Brain microvascular endothelial cell (primary cell): ENCODE results near the gene SOX5.

Source experiments
- DNase-seq: peaks from one replicate; pipeline ENCODE4 v3.0.0-alpha.2; 2020
- H3K27ac ChIP-seq: fragments of 250-450 bp; sonication (Bioruptor Pico); 2 replicates; pipeline ENCODE4 v1.5.1; 2020; ENCODE audit warnings: mild to moderate bottlenecking, moderate library complexity
- H3K27me3 ChIP-seq: fragments of 250-450 bp; sonication (Bioruptor Pico); replicated peaks from 2 replicates; pipeline ENCODE4 v1.5.1; 2020; ENCODE audit warnings: mild to moderate bottlenecking
- H3K36me3 ChIP-seq: fragments of 250-450 bp; sonication (Bioruptor Pico); replicated peaks from 2 replicates; pipeline ENCODE4 v1.5.1; 2020; ENCODE audit warnings: mild to moderate bottlenecking
- H3K4me3 ChIP-seq: 2 replicates; pipeline ENCODE4 v1.5.1; 2011; ENCODE audit warnings: low read depth, mild to moderate bottlenecking, control low read depth, low read length, moderate library complexity
- in situ Hi-C: cut with HindIII; loops from 2 replicates; pipeline ENCODE4 v1.10.0; 2017; ENCODE audit warnings: low sequenced_read_pairs, low pct_ligation_motif_present
- TF ChIP-seq, protein P1 (sequence below): IDR thresholded peaks from 2 replicates; pipeline ENCODE4 v1.5.1; 2011; ENCODE audit warnings: low read depth, mild to moderate bottlenecking, moderate library complexity, low read length, control low read depth, inconsistent platforms; ENCODE audit errors: missing control alignments

The SOX5 gene

DNA sequence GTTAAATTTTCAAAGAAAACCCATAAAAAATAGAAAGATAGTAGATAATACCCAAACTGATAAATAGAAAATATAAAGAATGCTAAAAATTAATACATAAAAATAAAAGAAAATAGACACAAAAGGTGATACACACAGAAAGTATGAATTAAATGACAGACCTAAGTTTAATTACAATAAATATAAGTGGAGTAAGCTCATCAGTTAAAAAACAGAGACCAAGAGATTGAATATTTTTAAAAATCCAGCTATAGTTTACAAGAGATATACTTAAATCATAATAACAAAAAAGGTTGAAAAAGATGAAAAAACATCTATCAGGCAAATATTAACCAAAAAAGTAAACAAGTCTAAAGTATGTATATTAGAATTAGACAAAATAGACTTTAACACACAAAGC is 268.2 kb downstream of the SOX5 start:
- H3K27me3 ChIP-seq = no peaks in the 10 kb centered on the region
- no peak overlapping the region for H3K4me3 ChIP-seq
- no peak for DNase-seq
- in situ Hi-C loops = no loop called here
- H3K36me3 ChIP-seq = no peaks in the 10 kb centered on the region
- TF ChIP-seq, protein P1, sequence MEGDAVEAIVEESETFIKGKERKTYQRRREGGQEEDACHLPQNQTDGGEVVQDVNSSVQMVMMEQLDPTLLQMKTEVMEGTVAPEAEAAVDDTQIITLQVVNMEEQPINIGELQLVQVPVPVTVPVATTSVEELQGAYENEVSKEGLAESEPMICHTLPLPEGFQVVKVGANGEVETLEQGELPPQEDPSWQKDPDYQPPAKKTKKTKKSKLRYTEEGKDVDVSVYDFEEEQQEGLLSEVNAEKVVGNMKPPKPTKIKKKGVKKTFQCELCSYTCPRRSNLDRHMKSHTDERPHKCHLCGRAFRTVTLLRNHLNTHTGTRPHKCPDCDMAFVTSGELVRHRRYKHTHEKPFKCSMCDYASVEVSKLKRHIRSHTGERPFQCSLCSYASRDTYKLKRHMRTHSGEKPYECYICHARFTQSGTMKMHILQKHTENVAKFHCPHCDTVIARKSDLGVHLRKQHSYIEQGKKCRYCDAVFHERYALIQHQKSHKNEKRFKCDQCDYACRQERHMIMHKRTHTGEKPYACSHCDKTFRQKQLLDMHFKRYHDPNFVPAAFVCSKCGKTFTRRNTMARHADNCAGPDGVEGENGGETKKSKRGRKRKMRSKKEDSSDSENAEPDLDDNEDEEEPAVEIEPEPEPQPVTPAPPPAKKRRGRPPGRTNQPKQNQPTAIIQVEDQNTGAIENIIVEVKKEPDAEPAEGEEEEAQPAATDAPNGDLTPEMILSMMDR = no peak
- no peak overlapping the region for H3K27ac ChIP-seq

DNA sequence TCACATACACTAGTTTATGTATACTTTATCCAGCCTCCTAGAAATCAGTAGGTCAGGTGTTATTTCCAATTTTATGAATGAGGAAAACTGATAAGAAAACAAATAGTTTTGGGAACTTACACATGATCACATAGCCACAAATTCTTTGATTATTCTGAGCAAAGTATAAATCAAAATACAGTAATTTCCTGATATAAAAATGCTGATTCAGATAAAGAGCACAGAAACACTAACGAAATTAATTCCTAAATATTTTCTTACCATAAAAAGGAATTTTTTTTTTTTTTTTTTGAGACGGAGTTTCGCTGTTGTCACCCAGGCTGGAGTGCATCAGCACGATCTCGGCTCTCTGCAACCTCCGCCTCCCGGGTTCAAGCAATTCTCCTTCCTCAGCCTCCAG is 275.4 kb downstream of the SOX5 start:
- in situ Hi-C loops = no loop called here
- TF ChIP-seq, protein P1 = no peak

DNA sequence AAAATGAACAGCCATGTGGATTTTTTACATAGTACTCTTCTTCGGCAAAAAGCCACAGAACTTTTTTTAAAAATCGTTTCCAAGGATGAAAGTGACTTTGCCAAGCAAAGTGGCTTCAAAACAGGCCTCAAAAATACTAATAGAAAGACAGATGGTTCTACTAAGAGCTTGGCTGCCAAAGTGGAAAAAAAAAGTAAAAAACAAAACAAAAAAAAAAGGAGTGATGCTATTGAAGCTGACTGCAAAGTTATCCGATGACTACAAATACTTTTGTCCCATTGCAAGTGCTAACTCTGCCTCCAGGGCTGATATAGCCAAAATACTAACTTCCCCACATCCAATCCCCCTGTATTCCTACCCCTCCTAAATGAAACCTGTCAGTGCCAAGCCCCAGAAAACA is 277.6 kb downstream of the SOX5 start:
- Histone ChIP-seq H3K4me3 (no peak overlapping the region), H3K36me3 (no peaks in the 10 kb centered on the region), H3K27ac (no peak overlapping the region), H3K27me3 (no peaks in the 10 kb centered on the region)
- in situ Hi-C loops = no loop called here
- TF ChIP-seq, protein P1 = no peak
- DNase-seq = no peak

More for the DNA sequence above, 275.4 kb downstream of the SOX5 start:
- Histone ChIP-seq H3K27ac (no peak overlapping the region), H3K36me3 (no peaks in the 10 kb centered on the region), H3K27me3 (no peaks in the 10 kb centered on the region), H3K4me3 (no peak overlapping the region)
- DNase-seq = no peak

DNA sequence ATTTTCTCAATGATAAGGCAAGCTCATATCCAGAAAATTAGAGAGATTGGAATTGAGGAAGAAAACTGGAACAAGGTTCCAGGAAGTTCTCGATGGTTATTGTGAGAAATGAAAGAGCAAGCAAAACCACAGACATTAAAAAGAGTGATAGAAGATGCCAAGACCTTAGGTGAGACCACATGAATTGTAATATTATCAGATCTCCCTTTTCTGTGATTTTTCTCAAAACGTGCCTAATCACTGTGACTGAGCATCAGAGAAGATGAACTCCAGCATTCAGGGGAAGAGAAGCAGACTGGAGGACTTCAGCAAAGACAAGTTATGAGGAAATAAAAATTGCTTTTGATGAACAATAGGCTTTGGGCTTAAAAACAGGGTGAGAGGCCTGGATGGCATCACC is 278.8 kb downstream of the SOX5 start:
- TF ChIP-seq, protein P1 = no peak
- DNase-seq = no peak
- in situ Hi-C loops = no loop called here

DNA sequence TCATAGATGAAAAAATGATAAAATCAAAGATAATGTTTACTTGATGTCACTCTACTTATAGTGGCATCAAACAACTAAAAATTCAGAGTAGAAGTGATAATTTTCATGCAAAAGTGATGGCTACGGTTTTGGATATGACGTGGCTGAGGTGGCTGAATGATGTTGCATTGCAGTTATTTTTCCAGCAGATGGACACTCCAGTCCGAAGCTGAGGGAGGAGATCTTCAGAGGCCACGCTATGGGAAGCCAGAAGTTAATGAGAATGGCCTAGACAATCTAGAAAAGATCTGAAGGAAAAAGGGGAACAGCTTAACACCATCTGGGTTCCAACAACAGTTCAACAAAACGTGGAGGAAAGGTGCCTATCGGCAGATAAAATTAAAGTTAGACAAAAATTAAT is 279.8 kb downstream of the SOX5 start:
- no peak for DNase-seq
- in situ Hi-C loops = no loop called here
- Histone ChIP-seq H3K4me3 (no peak overlapping the region), H3K27me3 (no peaks in the 10 kb centered on the region), H3K36me3 (no peaks in the 10 kb centered on the region), H3K27ac (no peak overlapping the region)
- TF ChIP-seq, protein P1 = no peak

More for the DNA sequence above, 278.8 kb downstream of the SOX5 start:
- no peaks in the 10 kb centered on the region for H3K27me3 ChIP-seq
- no peaks in the 10 kb centered on the region for H3K36me3 ChIP-seq
- no peak overlapping the region for H3K4me3 ChIP-seq
- no peak overlapping the region for H3K27ac ChIP-seq

DNA sequence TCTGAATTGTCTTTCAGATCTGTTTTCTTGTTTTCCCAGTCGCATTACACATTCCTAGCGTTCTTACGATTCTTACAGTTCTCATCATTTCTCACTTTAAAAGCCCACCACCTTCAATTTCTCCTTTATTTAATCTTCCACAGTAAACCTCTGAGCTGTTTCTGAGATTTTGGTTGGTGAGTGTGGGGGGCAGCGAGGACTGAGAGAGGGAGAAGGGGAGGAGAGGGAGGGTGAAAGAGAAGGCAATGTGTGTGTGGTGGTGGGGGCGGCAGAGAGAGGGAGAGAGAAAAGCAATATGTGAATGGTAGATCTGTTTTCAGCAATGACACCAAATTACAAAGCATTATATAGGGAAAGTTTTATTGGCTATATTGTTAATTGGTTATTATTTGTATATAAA is 282.6 kb downstream of the SOX5 start:
- DNase-seq = no peak

More for the DNA sequence above, 282.6 kb downstream of the SOX5 start:
- in situ Hi-C loops = no loop called here
- no peaks in the 10 kb centered on the region for H3K27me3 ChIP-seq
- H3K4me3 ChIP-seq = no peak overlapping the region
- H3K36me3 ChIP-seq = no peaks in the 10 kb centered on the region
- TF ChIP-seq, protein P1 = no peak
- no peak overlapping the region for H3K27ac ChIP-seq
